Activated naive CD4-positive, alpha-beta T cell treated with anti-CD3 and anti-CD28 coated beads, Interleukin-2, amount 10 ng/mL, durations not matched to agents 5 hours and 36 hours (primary cell): ENCODE data around the gene FOXD4L5. TPM values are rescaled to one million over a fixed set of nuclear protein-coding genes. Genes with fewer than 3 reads are reported as not detected.

Experiments
- total RNA-seq, 2 experiments: library from RNA; stranded (reverse); gene quantifications; one replicate each; pipeline ENCODE4 v1.2.3, GENCODE V29; 2021

The FOXD4L5 gene
- under 1 TPM; 0.07 to 0.18 TPM for total RNA-seq

DNA sequence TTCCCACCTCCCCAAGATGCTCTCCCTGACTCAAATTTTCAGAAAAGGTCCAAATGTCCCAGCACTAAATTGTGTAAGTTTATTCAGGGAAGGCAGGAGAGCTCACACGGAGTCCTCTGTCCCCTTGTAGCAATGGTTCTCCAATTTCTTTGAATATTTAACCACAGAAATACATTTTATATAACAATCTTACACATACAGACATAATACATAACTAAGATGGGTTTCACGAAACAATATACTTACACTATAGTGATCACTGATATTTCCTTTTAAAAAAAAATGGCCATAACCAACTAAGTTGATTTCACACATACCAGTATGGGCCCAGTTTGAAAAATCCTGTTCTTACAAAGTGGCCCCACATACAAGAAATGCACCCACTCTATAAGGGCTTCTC lies at the start of gene FOXD4L5:
Gene FOXD4L5 (minus strand): TSS at position 101 of the 400 bp plus-strand sequence. CDS start 832 bp downstream, outside the sequence.

